DND-41 (cell line): Measurements from ENCODE around the gene CLEC4A.
"Not testable (repeated sequence)": the region's sequence is repeated elsewhere in the genome, so short reads cannot be mapped to it uniquely, and the experiment has no call there.

Experiments
- ATAC-seq: fragments of 200-7000 bp; cut with Tn5 transposase; 3 replicates; pipeline ENCODE4 v1.9.1; 2021; ENCODE audit warnings: low read depth; ENCODE audit not compliant: insufficient read depth
- DNase-seq: peaks from one replicate; pipeline ENCODE4 v3.0.0-alpha.2; 2020
- H2AFZ ChIP-seq: 2 replicates; pipeline ENCODE4 v1.6.0; 2012; ENCODE audit warnings: low read depth, low read length
- H3K27ac ChIP-seq: 2 replicates; pipeline ENCODE4 v1.5.1; 2012; ENCODE audit warnings: low read length, inconsistent platforms
- H3K27me3 ChIP-seq: fragments of 200-600 bp; sonication (generic); 2 replicates; pipeline ENCODE4 v1.6.0; 2012; ENCODE audit warnings: low read length, mild to moderate bottlenecking, inconsistent platforms; ENCODE audit not compliant: insufficient read depth, poor library complexity
- H3K36me3 ChIP-seq: 2 replicates; pipeline ENCODE4 v1.5.1; 2012; ENCODE audit warnings: low read length, inconsistent platforms; ENCODE audit not compliant: insufficient read depth
- H3K4me1 ChIP-seq: 2 replicates; pipeline ENCODE4 v1.5.1; 2012; ENCODE audit warnings: mild to moderate bottlenecking, low read length; ENCODE audit not compliant: insufficient read depth
- H3K4me2 ChIP-seq: 2 replicates; pipeline ENCODE4 v1.6.0; 2012; ENCODE audit warnings: mild to moderate bottlenecking, moderate library complexity, low read length, inconsistent platforms; ENCODE audit not compliant: insufficient read depth
- H3K4me3 ChIP-seq, 2 experiments: fragments of 200-600 bp in 1 of 2; shearing (Covaris generic) in 1 of 2; 2 replicates each; pipeline ENCODE4 v1.5.1; 2012 to 2016; ENCODE audit warnings: inconsistent platforms in 2 of 2, low read length in 2 of 2, mild to moderate bottlenecking in 2 of 2, low read depth in 1 of 2, moderate library complexity in 1 of 2
- H3K79me2 ChIP-seq: 2 replicates; pipeline ENCODE4 v1.6.0; 2012; ENCODE audit warnings: low read length, inconsistent platforms; ENCODE audit not compliant: insufficient read depth
- H3K9ac ChIP-seq: 2 replicates; pipeline ENCODE4 v1.6.0; 2012; ENCODE audit warnings: low read depth, mild to moderate bottlenecking, inconsistent platforms, low read length, moderate library complexity
- H3K9me3 ChIP-seq: 2 replicates; pipeline ENCODE4 v1.5.1; 2012; ENCODE audit warnings: low read length, moderate library complexity, mild to moderate bottlenecking, inconsistent platforms; ENCODE audit not compliant: insufficient read depth, severe bottlenecking
- H4K20me1 ChIP-seq: 2 replicates; pipeline ENCODE4 v1.6.0; 2012; ENCODE audit warnings: low read length; ENCODE audit not compliant: insufficient read depth
- CTCF ChIP-seq: IDR thresholded peaks from 2 replicates; pipeline ENCODE4 v1.5.1; 2012; ENCODE audit warnings: borderline replicate concordance, low read length, moderate library complexity, mild to moderate bottlenecking; ENCODE audit not compliant: poor library complexity, severe bottlenecking; ENCODE audit errors: extremely low read depth
- EZH2 ChIP-seq: IDR thresholded peaks from 3 replicates; pipeline ENCODE4 v1.6.1; 2012; ENCODE audit warnings: borderline replicate concordance, low read depth, mild to moderate bottlenecking, moderate library complexity, low read length, inconsistent platforms; ENCODE audit not compliant: severe bottlenecking

The CLEC4A gene

GRCh38 chr12:8096281-8096915, 27.0 kb upstream of the CLEC4A start:
- H3K4me1 ChIP-seq: no peaks in the 10 kb centered on the region
- no peak overlapping the region for H3K4me3 ChIP-seq
- no peak overlapping the region for H2AFZ ChIP-seq
- no peak for TF ChIP-seq EZH2
- no peak for TF ChIP-seq CTCF
- H3K27ac ChIP-seq: no peak overlapping the region
- H4K20me1 ChIP-seq: no peaks in the 10 kb centered on the region
- ATAC-seq (no peak), DNase-seq (no peak)
- no peaks in the 10 kb centered on the region for H3K79me2 ChIP-seq
- peaks cover 62% of the 10 kb centered on the region for H3K36me3 ChIP-seq
- no peak overlapping the region for H3K9ac ChIP-seq
- no peaks in the 10 kb centered on the region for H3K27me3 ChIP-seq
- no peak overlapping the region for H3K4me2 ChIP-seq
- H3K9me3 ChIP-seq: no peaks in the 10 kb centered on the region

GRCh38 chr12:8099235-8099634, 24.2 kb upstream of the CLEC4A start:
- no peak for ATAC-seq
- peaks cover 35% of the 10 kb centered on the region for H3K36me3 ChIP-seq
- TF ChIP-seq CTCF: no peak
- TF ChIP-seq EZH2: no peak

GRCh38 chr12:8108808-8109398, 14.5 kb upstream of the CLEC4A start:
- Histone ChIP-seq H2AFZ (peak overlapping the region; percentile 71), H3K27ac (no peak overlapping the region), H3K9me3 (no peaks in the 10 kb centered on the region), H4K20me1 (no peaks in the 10 kb centered on the region), H3K4me2 (peak overlapping the region; percentile 10; the same call in 1 of the 2 replicates), H3K4me3 (no peak overlapping the region), H3K79me2 (no peaks in the 10 kb centered on the region), H3K36me3 (no peaks in the 10 kb centered on the region), H3K4me1 (peaks cover 3% of the 10 kb centered on the region; the same call in 1 of the 2 replicates), H3K27me3 (no peaks in the 10 kb centered on the region), H3K9ac (peak overlapping the region; percentile 28; the same call in 1 of the 2 replicates)
- TF ChIP-seq EZH2 (no peak), CTCF (peak; percentile 99)
- DNase-seq: peak; percentile 80
- peak; percentile 87 for ATAC-seq

More at GRCh38 chr12:8099235-8099634, 24.2 kb upstream of the CLEC4A start:
- H3K4me2 ChIP-seq: no peak overlapping the region
- no peaks in the 10 kb centered on the region for H3K4me1 ChIP-seq
- H4K20me1 ChIP-seq: no peaks in the 10 kb centered on the region
- no peak overlapping the region for H3K4me3 ChIP-seq
- no peaks in the 10 kb centered on the region for H3K79me2 ChIP-seq
- H2AFZ ChIP-seq: no peak overlapping the region
- DNase-seq: no peak
- H3K27me3 ChIP-seq: no peaks in the 10 kb centered on the region
- no peaks in the 10 kb centered on the region for H3K9me3 ChIP-seq
- H3K9ac ChIP-seq: no peak overlapping the region
- H3K27ac ChIP-seq: no peak overlapping the region

GRCh38 chr12:8113117-8113516, 10.3 kb upstream of the CLEC4A start:
- H2AFZ ChIP-seq, DNase-seq, H3K79me2 ChIP-seq, ATAC-seq, H3K36me3 ChIP-seq, H3K27me3 ChIP-seq, H3K4me1 ChIP-seq, H3K4me2 ChIP-seq, H3K27ac ChIP-seq, H3K9me3 ChIP-seq, H4K20me1 ChIP-seq, H3K4me3 ChIP-seq, H3K9ac ChIP-seq: not testable (repeated sequence)
